ENCODE results near the gene EGF. TPM values are rescaled to one million over a fixed set of nuclear protein-coding genes. Genes with fewer than 3 reads are reported as not detected.

EGF gene
- total and polyA plus RNA-seq, 11 donors, result 1.3 to 15.0 (median 8.8) TPM

- Histone ChIP-seq H3K36me3 (no peaks in the 10 kb centered on the region), H3K4me3 (no peak overlapping the region), H3K27me3 (no peaks in the 10 kb centered on the region), H3K4me1 (no peaks in the 10 kb centered on the region), H3K9me3 (no peaks in the 10 kb centered on the region), H3K27ac (no peak overlapping the region)
- 93 to 97% (median 96%) methylated on average over 2 of the region's 2 CpGs for WGBS, 4 donors
- DNase-seq (no peak), ATAC-seq (no peak)
- intact Hi-C loops (cut with DNase I), result no loop called here
- TF ChIP-seq CTCF (IDR thresholded peaks at IDR 0.05) (no peak), POLR2A (IDR thresholded peaks at IDR 0.05) (no peak)
Measured at GRCh38 chr4:109876634-109877265, 35.9 kb upstream of the EGF start.

- no peak overlapping the region for H3K27ac ChIP-seq
- WGBS, 4 donors, result 51 to 75% (median 69%) methylated on average over 3 of the region's 3 CpGs
- ATAC-seq (no peak), DNase-seq (no peak)
- no peaks in the 10 kb centered on the region for H3K36me3 ChIP-seq
- H3K4me3 ChIP-seq, result no peak overlapping the region
- no peaks in the 10 kb centered on the region for H3K4me1 ChIP-seq
- no peaks in the 10 kb centered on the region for H3K9me3 ChIP-seq
- intact Hi-C loops (cut with DNase I), result no loop called here
- TF ChIP-seq POLR2A (IDR thresholded peaks at IDR 0.05) (no peak), CTCF (IDR thresholded peaks at IDR 0.05) (no peak)
- no peaks in the 10 kb centered on the region for H3K27me3 ChIP-seq
Measured at GRCh38 chr4:109877400-109877799, 35.3 kb upstream of the EGF start.

- intact Hi-C loops (cut with DNase I), result no loop called here
- Histone ChIP-seq H3K4me1 (no peaks in the 10 kb centered on the region), H3K27me3 (no peaks in the 10 kb centered on the region), H3K36me3 (no peaks in the 10 kb centered on the region), H3K4me3 (no peak overlapping the region), H3K27ac (no peak overlapping the region), H3K9me3 (no peaks in the 10 kb centered on the region)
- TF ChIP-seq CTCF (IDR thresholded peaks at IDR 0.05), result no peak
- no peak for TF ChIP-seq POLR2A (IDR thresholded peaks at IDR 0.05)
- 61 to 78% (median 77%) methylated on average over 2 of the region's 2 CpGs for WGBS, 4 donors
- no peak for ATAC-seq
- no peak for DNase-seq
Measured at GRCh38 chr4:109878355-109878754, 34.3 kb upstream of the EGF start.

- DNase-seq, result no peak
- TF ChIP-seq POLR2A (IDR thresholded peaks at IDR 0.05) (no peak), CTCF (IDR thresholded peaks at IDR 0.05) (no peak)
- Histone ChIP-seq H3K27ac (no peak overlapping the region), H3K4me1 (no peaks in the 10 kb centered on the region), H3K27me3 (no peaks in the 10 kb centered on the region), H3K4me3 (no peak overlapping the region), H3K36me3 (no peaks in the 10 kb centered on the region), H3K9me3 (no peaks in the 10 kb centered on the region)
- WGBS, 4 donors, result 77 to 82% (median 78%) methylated on average over 10 to 12 of the region's 12 CpGs
- intact Hi-C loops (cut with DNase I), result no loop called here
- no peak for ATAC-seq
Measured at GRCh38 chr4:109879081-109879480, 33.6 kb upstream of the EGF start.

Measured in heart left ventricle (tissue), 16 donors.